Activated CD8-positive, alpha-beta memory T cell treated with anti-CD3 and anti-CD28 coated beads for 1 hour (primary cell): Measurements from ENCODE around the gene HAVCR1.
"Not testable (repeated sequence)": the region's sequence is repeated elsewhere in the genome, so short reads cannot be mapped to it uniquely, and the experiment has no call there.

Source experiments
- DNase-seq, 2 donors: peaks; one replicate each; pipeline ENCODE4 v3.0.0-alpha.2; 2020; ENCODE audit warnings: low read depth in 1 of 2; ENCODE audit errors: extremely low read depth in 1 of 2

HAVCR1 gene

GRCh38 chr5:157059093-157059539 lies at the start of gene HAVCR1:
TSS of gene HAVCR1 (minus strand) at chr5:157059116. CDS start at chr5:157057943, 1,173 bp downstream.
- no peak for DNase-seq

GRCh38 chr5:157107508-157107907 lies 48.6 kb upstream of the HAVCR1 start:
- DNase-seq = no peak

- DNase-seq = no peak
Observed at GRCh38 chr5:157106630-157107461, 47.9 kb upstream of the HAVCR1 start.

- DNase-seq = no peak
Observed at GRCh38 chr5:157100140-157100679, 41.3 kb upstream of the HAVCR1 start.

- DNase-seq = no peak
Observed at GRCh38 chr5:157088342-157088990, 29.6 kb upstream of the HAVCR1 start.

- no peak for DNase-seq
Observed at GRCh38 chr5:157086751-157087359, 27.9 kb upstream of the HAVCR1 start.

- no peak for DNase-seq
Observed at GRCh38 chr5:157085930-157086329, 27.0 kb upstream of the HAVCR1 start.

GRCh38 chr5:157080286-157080685 lies 21.4 kb upstream of the HAVCR1 start:
- DNase-seq = no peak

GRCh38 chr5:157076558-157076957 lies 17.6 kb upstream of the HAVCR1 start:
- no peak for DNase-seq

- DNase-seq = no peak
Observed at GRCh38 chr5:157072508-157072907, 13.6 kb upstream of the HAVCR1 start.

- DNase-seq = no peak
Observed at GRCh38 chr5:157069949-157070348, 11.0 kb upstream of the HAVCR1 start.

GRCh38 chr5:157068785-157069184 lies 9.9 kb upstream of the HAVCR1 start:
- DNase-seq = no peak

GRCh38 chr5:157068339-157068738 lies 9.4 kb upstream of the HAVCR1 start:
- no peak for DNase-seq

- no peak for DNase-seq
Observed at GRCh38 chr5:157067005-157067404, 8.1 kb upstream of the HAVCR1 start.

- DNase-seq = no peak
Observed at GRCh38 chr5:157066080-157066479, 7.2 kb upstream of the HAVCR1 start.

GRCh38 chr5:157063776-157064430 lies 5.0 kb upstream of the HAVCR1 start:
- no peak for DNase-seq

- no peak for DNase-seq
Observed at GRCh38 chr5:157059891-157060290, 975 bp upstream of the HAVCR1 start.

GRCh38 chr5:157057459-157058370 lies 1.2 kb downstream of the HAVCR1 start:
- no peak for DNase-seq

GRCh38 chr5:157056848-157057247 lies 2.1 kb downstream of the HAVCR1 start:
- DNase-seq = not testable (repeated sequence)
